H1 (cell line): ENCODE data around the gene F8. TPM values are rescaled to one million over a fixed set of nuclear protein-coding genes. Genes with fewer than 3 reads are reported as not detected.

ENCODE experiments used
- CTCF ChIA-PET: fragments of 300-600 bp; sonication (Branson Sonifier 250); formaldehyde crosslinking; loops from one replicate; lab custom pipeline; 2021; ENCODE audit not compliant: partially characterized antibody; lab: Charles Lee
- POLR2A ChIA-PET: fragments of 300-600 bp; sonication (Branson Sonifier 250); formaldehyde crosslinking; loops from one replicate; lab custom pipeline; 2021; ENCODE audit warnings: inconsistent platforms; ENCODE audit not compliant: partially characterized antibody; lab: Charles Lee
- DNase-seq, 2 experiments: peaks; one replicate each; pipeline versions ENCODE4 v3.0.0 to v3.0.0-alpha.2; 2010 to 2022; ENCODE audit warnings: low spot score in 2 of 2, low read depth in 1 of 2, mixed read lengths in 1 of 2
- FAIRE-seq: peaks from 2 replicates; lab custom pipeline; 2011; peaks lifted over from hg19 to GRCh38; lab: Jason Lieb, UNC
- H2AFZ ChIP-seq: 2 replicates; pipeline ENCODE4 v1.8.1; 2012; ENCODE audit warnings: low read length, inconsistent platforms
- H2AK5ac ChIP-seq: 2 replicates; pipeline ENCODE4 v1.6.1; 2013; ENCODE audit warnings: low read depth, low read length
- H2BK120ac ChIP-seq: replicated peaks from 2 replicates; pipeline ENCODE3; 2013; ENCODE audit warnings: low read depth, low read length, inconsistent platforms
- H2BK12ac ChIP-seq: 2 replicates; pipeline ENCODE4 v1.6.1; 2013; ENCODE audit warnings: low read depth, low read length
- H2BK15ac ChIP-seq: 2 replicates; pipeline ENCODE4 v1.6.1; 2013; ENCODE audit warnings: low read length
- H2BK20ac ChIP-seq: 2 replicates; pipeline ENCODE4 v1.6.1; 2013; ENCODE audit warnings: low read length
- H2BK5ac ChIP-seq: 2 replicates; pipeline ENCODE4 v1.6.1; 2013; ENCODE audit warnings: low read depth, low read length
- H3K14ac ChIP-seq: 2 replicates; pipeline ENCODE4 v1.6.1; 2013; ENCODE audit warnings: inconsistent platforms; ENCODE audit not compliant: insufficient read length
- H3K18ac ChIP-seq: 2 replicates; pipeline ENCODE4 v1.6.1; 2013; ENCODE audit warnings: low read length; ENCODE audit errors: extremely low read depth
- H3K23ac ChIP-seq: 2 replicates; pipeline ENCODE4 v1.6.1; 2013; ENCODE audit warnings: inconsistent platforms; ENCODE audit not compliant: insufficient read length
- H3K23me2 ChIP-seq: 2 replicates; pipeline ENCODE4 v1.6.1; 2013; ENCODE audit warnings: low read depth, low read length
- H3K27ac ChIP-seq: 2 replicates; pipeline ENCODE4 v1.6.1; 2011; ENCODE audit warnings: low read depth, low read length, inconsistent platforms
- H3K27me3 ChIP-seq, 4 experiments: replicated peaks in 1 of 4; 1 replicate in 1 of 4; 2 replicates in 3 of 4; pipeline versions ENCODE4 v1.6.1 to v1.8.1; 2011 to 2013; ENCODE audit warnings: low read length in 3 of 4, mild to moderate bottlenecking in 3 of 4, inconsistent platforms in 2 of 4, mixed read lengths in 2 of 4, moderate library complexity in 1 of 4; ENCODE audit not compliant: control insufficient read depth in 3 of 4, insufficient read depth in 3 of 4; ENCODE audit errors: extremely low read depth in 1 of 4
- H3K36me3 ChIP-seq, 4 experiments: 2 replicates each; pipeline versions ENCODE4 v1.6.1 to v1.8.1; 2011 to 2013; ENCODE audit warnings: mild to moderate bottlenecking in 4 of 4, low read length in 3 of 4, moderate library complexity in 2 of 4, control low read depth in 1 of 4, inconsistent platforms in 1 of 4; ENCODE audit not compliant: insufficient read depth in 4 of 4, control insufficient read depth in 2 of 4
- H3K4ac ChIP-seq: replicated peaks from 2 replicates; pipeline ENCODE3; 2013; ENCODE audit warnings: low read length, low read depth, mixed read lengths, inconsistent platforms; ENCODE audit not compliant: insufficient read length
- H3K4me1 ChIP-seq, 4 experiments: replicated peaks in 1 of 4; 1 replicate in 1 of 4; 2 replicates in 3 of 4; pipeline versions ENCODE4 v1.6.1 to v1.8.1; 2011 to 2013; ENCODE audit warnings: low read length in 3 of 4, inconsistent platforms in 2 of 4, mixed read lengths in 1 of 4; ENCODE audit not compliant: insufficient read depth in 4 of 4, control insufficient read depth in 3 of 4
- H3K4me2 ChIP-seq, 2 experiments: 2 replicates each; pipeline versions ENCODE4 v1.6.1 to v1.8.1; 2011 to 2013; ENCODE audit warnings: low read depth in 2 of 2, low read length in 2 of 2, control low read depth in 1 of 2, inconsistent platforms in 1 of 2, mild to moderate bottlenecking in 1 of 2; ENCODE audit not compliant: insufficient read depth in 1 of 2
- H3K4me3 ChIP-seq, 4 experiments: fragments of 200-600, 300-600 bp in 1 of 4; sonication (generic), shearing (Covaris generic), sonication (Bioruptor Twin) in 1 of 4; 2 replicates each; pipeline versions ENCODE4 v1.5.1 to v1.8.1; 2011 to 2016; ENCODE audit warnings: low read length in 4 of 4, low read depth in 3 of 4, control low read depth in 2 of 4, inconsistent platforms in 2 of 4, mild to moderate bottlenecking in 2 of 4, mixed read lengths in 1 of 4, moderate library complexity in 1 of 4; ENCODE audit not compliant: insufficient read depth in 2 of 4; ENCODE audit errors: extremely low read depth in 1 of 4
- H3K56ac ChIP-seq: replicated peaks from 2 replicates; pipeline ENCODE3; 2013; ENCODE audit warnings: low read depth, mild to moderate bottlenecking, mixed read lengths, low read length, inconsistent platforms; ENCODE audit not compliant: insufficient read length
- H3K79me1 ChIP-seq: 2 replicates; pipeline ENCODE4 v1.6.1; 2013; ENCODE audit warnings: low read depth, low read length, control low read depth
- H3K79me2 ChIP-seq, 2 experiments: 2 replicates each; pipeline versions ENCODE4 v1.6.1 to v1.8.1; 2012 to 2013; ENCODE audit warnings: low read length in 2 of 2, mild to moderate bottlenecking in 2 of 2, inconsistent platforms in 1 of 2; ENCODE audit not compliant: insufficient read depth in 2 of 2, control insufficient read depth in 1 of 2
- H3K9ac ChIP-seq, 4 experiments: replicated peaks in 1 of 4; 1 replicate in 1 of 4; 2 replicates in 3 of 4; pipeline versions ENCODE4 v1.6.1 to v1.8.1; 2011 to 2013; ENCODE audit warnings: low read depth in 3 of 4, low read length in 3 of 4, control low read depth in 2 of 4, mild to moderate bottlenecking in 2 of 4, moderate library complexity in 2 of 4, inconsistent platforms in 1 of 4; ENCODE audit errors: extremely low read depth in 1 of 4
- H3K9me3 ChIP-seq, 2 experiments: 2 replicates each; pipeline versions ENCODE4 v1.6.1 to v1.8.1; 2012 to 2013; ENCODE audit warnings: mild to moderate bottlenecking in 2 of 2, moderate library complexity in 2 of 2, control low read depth in 1 of 2, inconsistent platforms in 1 of 2, low read depth in 1 of 2, low read length in 1 of 2, mixed read lengths in 1 of 2; ENCODE audit not compliant: insufficient read depth in 2 of 2
- H4K20me1 ChIP-seq, 2 experiments: replicated peaks in 1 of 2; 2 replicates each; pipeline versions ENCODE3 to v1.8.1; 2011 to 2013; ENCODE audit warnings: inconsistent platforms in 2 of 2, low read length in 2 of 2, mild to moderate bottlenecking in 1 of 2; ENCODE audit not compliant: insufficient read depth in 2 of 2, control insufficient read depth in 1 of 2
- H4K5ac ChIP-seq: 2 replicates; pipeline ENCODE4 v1.6.1; 2013; ENCODE audit warnings: low read length, low read depth, mixed read lengths, inconsistent platforms; ENCODE audit not compliant: insufficient read length
- H4K8ac ChIP-seq: 2 replicates; pipeline ENCODE4 v1.8.0; 2013; ENCODE audit warnings: mild to moderate bottlenecking, moderate library complexity, low read length, inconsistent platforms; ENCODE audit not compliant: insufficient read depth; ENCODE audit errors: extremely low read depth
- H4K91ac ChIP-seq: replicated peaks from 2 replicates; pipeline ENCODE3; 2013; ENCODE audit warnings: low read length, mixed read lengths, inconsistent platforms; ENCODE audit not compliant: insufficient read length
- CBX8 ChIP-seq: fragments of 300-800, 300-1000 bp; sonication (generic); IDR thresholded peaks from 2 replicates; pipeline ENCODE4 v1.7.1; 2016; ENCODE audit warnings: low read depth, low read length, borderline replicate concordance
- EP300 ChIP-seq, 2 experiments: IDR thresholded peaks; 1 replicate in 1 of 2; 2 replicates in 1 of 2; pipeline ENCODE4 v1.6.1; 2011 to 2012; ENCODE audit warnings: low read depth in 2 of 2, low read length in 2 of 2, mild to moderate bottlenecking in 2 of 2, borderline replicate concordance in 1 of 2, inconsistent platforms in 1 of 2, moderate library complexity in 1 of 2
- FOSL1 ChIP-seq: IDR thresholded peaks from 2 replicates; pipeline ENCODE4 v1.6.1; 2011; ENCODE audit warnings: mild to moderate bottlenecking, low read depth, low read length, moderate library complexity; ENCODE audit not compliant: insufficient read depth
- GTF2F1 ChIP-seq: IDR thresholded peaks from 2 replicates; pipeline ENCODE4 v1.6.1; 2012; ENCODE audit warnings: low read depth, low read length, improper control_type of control experiment, borderline replicate concordance
- KDM1A ChIP-seq: fragments of 200-600, 300-600 bp; sonication (generic); IDR thresholded peaks from 2 replicates; pipeline ENCODE4 v1.7.1; 2016; ENCODE audit warnings: mild to moderate bottlenecking, low read length, borderline replicate concordance
- NRF1 ChIP-seq: IDR thresholded peaks from 2 replicates; pipeline ENCODE4 v1.6.1; 2011; ENCODE audit warnings: mild to moderate bottlenecking, low read depth, low read length, improper control_type of control experiment
- POU5F1 ChIP-seq: IDR thresholded peaks from 2 replicates; pipeline ENCODE4 v1.6.1; 2011; ENCODE audit warnings: low read depth, mild to moderate bottlenecking, low read length, moderate library complexity
- SIRT6 ChIP-seq: IDR thresholded peaks from one replicate; pipeline ENCODE4 v1.7.1; 2012; ENCODE audit warnings: low read length, inconsistent platforms
- SP2 ChIP-seq: IDR thresholded peaks from 2 replicates; pipeline ENCODE4 v1.6.1; 2012; ENCODE audit warnings: mild to moderate bottlenecking, low read length, inconsistent platforms
- WGBS, 2 experiments: shearing (Covaris generic) in 1 of 2; methylation state at CpG; one replicate each; pipeline versions ENCODE4 v1.1.6 to v1.1.7; 2013 to 2015; ENCODE audit warnings: low lambda C conversion rate in 2 of 2, mixed read lengths in 2 of 2, inconsistent platforms in 1 of 2, low coverage in 1 of 2, missing lambda C conversion rate in 1 of 2; ENCODE audit not compliant: insufficient replicate concordance in 2 of 2, insufficient coverage in 1 of 2, insufficient read length in 1 of 2; ENCODE audit errors: extremely low coverage in 1 of 2, missing lambda C conversion rate in 1 of 2; 5-methylcytosine and 5-hydroxymethylcytosine counted together
- polyA plus RNA-seq, 7 experiments: library from polyadenylated mRNA; depleted of rRNA in 3 of 7; stranded (reverse) in 5 of 7; unstranded in 2 of 7; fragments of >200 nt in 5 of 7; fragments of 200-250 nt in 2 of 7; gene quantifications; 1 replicate in 5 of 7; 2 replicates in 1 of 7; 4 replicates in 1 of 7; pipeline versions ENCODE4 v1.2.1 to v1.2.3, GENCODE V29; 2011 to 2013; ENCODE audit warnings: missing spikeins in 2 of 7, mixed read lengths in 2 of 7
- total RNA-seq: library from RNA; stranded (reverse); fragmentation: NEBNext Ultra II Directional; extraction: Animal tissue kit (Norgen Biotek cat#: 25700); gene quantifications from 2 replicates; pipeline ENCODE4 v1.2.1, GENCODE V29; 2021
- TF ChIP-seq, protein P1 (sequence below): IDR thresholded peaks from 2 replicates; pipeline ENCODE4 v1.6.1; 2012; ENCODE audit warnings: inconsistent platforms
- TF ChIP-seq, protein P2 (sequence below), 3 experiments: IDR thresholded peaks; 1 replicate in 2 of 3; 2 replicates in 1 of 3; pipeline versions ENCODE4 v1.5.1 to v1.6.1; 2011; ENCODE audit warnings: low read length in 3 of 3, mild to moderate bottlenecking in 3 of 3, inconsistent platforms in 2 of 3, low read depth in 1 of 3, moderate library complexity in 1 of 3; ENCODE audit not compliant: insufficient read depth in 1 of 3; ENCODE audit errors: control extremely low read depth in 1 of 3

Gene F8
- total and polyA plus RNA-seq, 2 of the 8 experiments (the other 6 are each of a cell fraction or from before 2014, with no cell fraction given): 1.1 to 2.6 TPM

DNA sequence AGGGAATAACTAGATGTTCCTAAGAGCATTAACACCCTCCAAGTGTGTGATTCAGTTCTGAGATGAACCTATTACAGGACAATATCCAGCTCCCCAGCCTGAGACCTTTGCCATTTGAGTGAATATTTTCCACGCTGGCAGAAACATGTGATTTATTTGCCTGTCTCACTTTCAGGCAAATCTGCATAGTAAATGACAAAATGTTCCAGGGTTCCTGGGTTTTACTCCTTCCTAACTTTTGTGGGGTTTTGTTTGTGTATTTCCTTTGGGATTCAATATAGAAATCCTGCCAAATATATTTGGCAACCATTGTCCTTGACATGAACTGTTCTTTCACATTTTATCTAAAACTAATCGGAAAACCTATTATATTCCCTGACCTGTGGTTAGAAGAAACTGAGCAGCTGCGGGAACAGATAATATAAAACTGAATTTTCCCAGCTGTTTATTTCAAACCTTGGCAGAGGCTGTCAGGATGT lies 12.5 kb downstream of the F8 start:
- Histone ChIP-seq H2BK5ac (no peak overlapping the region), H3K4me1 (no peaks in the 10 kb centered on the region), H3K9ac (no peak overlapping the region), H4K91ac (no peak overlapping the region), H3K27me3 (no peaks in the 10 kb centered on the region), H4K5ac (no peak overlapping the region), H4K20me1 (no peaks in the 10 kb centered on the region), H3K56ac (no peak overlapping the region), H3K36me3 (no peaks in the 10 kb centered on the region), H4K8ac (no peak overlapping the region), H3K79me2 (no peaks in the 10 kb centered on the region), H3K79me1 (no peaks in the 10 kb centered on the region), H2AFZ (no peak overlapping the region), H3K4ac (no peak overlapping the region), H2AK5ac (no peak overlapping the region), H3K23ac (no peak overlapping the region), H3K4me3 (no peak overlapping the region), H3K23me2 (no peaks in the 10 kb centered on the region), H2BK20ac (no peak overlapping the region), H3K18ac (no peak overlapping the region), H2BK12ac (no peak overlapping the region), H3K14ac (no peak overlapping the region), H3K4me2 (no peak overlapping the region), H3K9me3 (no peaks in the 10 kb centered on the region), H3K27ac (no peak overlapping the region), H2BK120ac (no peak overlapping the region), H2BK15ac (no peak overlapping the region)
- CTCF ChIA-PET: no interaction called here
- FAIRE-seq (no peak), DNase-seq (no peak)
- POLR2A ChIA-PET: no interaction called here
- 98% methylated on average over 3 of the region's 3 CpGs; no CpG with 5 or more reads in 1 of the 2 experiments for WGBS, 2 experiments
- TF ChIP-seq, protein P1, sequence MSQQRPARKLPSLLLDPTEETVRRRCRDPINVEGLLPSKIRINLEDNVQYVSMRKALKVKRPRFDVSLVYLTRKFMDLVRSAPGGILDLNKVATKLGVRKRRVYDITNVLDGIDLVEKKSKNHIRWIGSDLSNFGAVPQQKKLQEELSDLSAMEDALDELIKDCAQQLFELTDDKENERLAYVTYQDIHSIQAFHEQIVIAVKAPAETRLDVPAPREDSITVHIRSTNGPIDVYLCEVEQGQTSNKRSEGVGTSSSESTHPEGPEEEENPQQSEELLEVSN: no peak
- TF ChIP-seq KDM1A (no peak), GTF2F1 (no peak), FOSL1 (no peak), CBX8 (no peak), NRF1 (no peak), SIRT6 (no peak), SP2 (no peak), EP300 (IDR thresholded peaks at IDR 0.05; ENCODE audit: borderline replicate concordance in 1 of 2, low read depth in 2 of 2, low read length in 2 of 2) (no peak), POU5F1 (no peak)
- TF ChIP-seq, protein P2, sequence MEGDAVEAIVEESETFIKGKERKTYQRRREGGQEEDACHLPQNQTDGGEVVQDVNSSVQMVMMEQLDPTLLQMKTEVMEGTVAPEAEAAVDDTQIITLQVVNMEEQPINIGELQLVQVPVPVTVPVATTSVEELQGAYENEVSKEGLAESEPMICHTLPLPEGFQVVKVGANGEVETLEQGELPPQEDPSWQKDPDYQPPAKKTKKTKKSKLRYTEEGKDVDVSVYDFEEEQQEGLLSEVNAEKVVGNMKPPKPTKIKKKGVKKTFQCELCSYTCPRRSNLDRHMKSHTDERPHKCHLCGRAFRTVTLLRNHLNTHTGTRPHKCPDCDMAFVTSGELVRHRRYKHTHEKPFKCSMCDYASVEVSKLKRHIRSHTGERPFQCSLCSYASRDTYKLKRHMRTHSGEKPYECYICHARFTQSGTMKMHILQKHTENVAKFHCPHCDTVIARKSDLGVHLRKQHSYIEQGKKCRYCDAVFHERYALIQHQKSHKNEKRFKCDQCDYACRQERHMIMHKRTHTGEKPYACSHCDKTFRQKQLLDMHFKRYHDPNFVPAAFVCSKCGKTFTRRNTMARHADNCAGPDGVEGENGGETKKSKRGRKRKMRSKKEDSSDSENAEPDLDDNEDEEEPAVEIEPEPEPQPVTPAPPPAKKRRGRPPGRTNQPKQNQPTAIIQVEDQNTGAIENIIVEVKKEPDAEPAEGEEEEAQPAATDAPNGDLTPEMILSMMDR (IDR thresholded peaks at IDR 0.05; ENCODE audit: control extremely low read depth in 1 of 3, insufficient read depth in 1 of 3, low read depth in 1 of 3, low read length in 3 of 3): no peak
